ENCODE results near the gene RUVBL2.

Gene RUVBL2

GRCh38 chr19:48989701-48990291, 3.9 kb upstream of the RUVBL2 start:
- no peak for DNase-seq (ENCODE audit: low read depth in 2 of 2)

- DNase-seq (ENCODE audit: low read depth in 2 of 2) = no peak
These were observed 3.3 kb upstream of the RUVBL2 start for GRCh38 chr19:48990400-48990799.

DNA sequence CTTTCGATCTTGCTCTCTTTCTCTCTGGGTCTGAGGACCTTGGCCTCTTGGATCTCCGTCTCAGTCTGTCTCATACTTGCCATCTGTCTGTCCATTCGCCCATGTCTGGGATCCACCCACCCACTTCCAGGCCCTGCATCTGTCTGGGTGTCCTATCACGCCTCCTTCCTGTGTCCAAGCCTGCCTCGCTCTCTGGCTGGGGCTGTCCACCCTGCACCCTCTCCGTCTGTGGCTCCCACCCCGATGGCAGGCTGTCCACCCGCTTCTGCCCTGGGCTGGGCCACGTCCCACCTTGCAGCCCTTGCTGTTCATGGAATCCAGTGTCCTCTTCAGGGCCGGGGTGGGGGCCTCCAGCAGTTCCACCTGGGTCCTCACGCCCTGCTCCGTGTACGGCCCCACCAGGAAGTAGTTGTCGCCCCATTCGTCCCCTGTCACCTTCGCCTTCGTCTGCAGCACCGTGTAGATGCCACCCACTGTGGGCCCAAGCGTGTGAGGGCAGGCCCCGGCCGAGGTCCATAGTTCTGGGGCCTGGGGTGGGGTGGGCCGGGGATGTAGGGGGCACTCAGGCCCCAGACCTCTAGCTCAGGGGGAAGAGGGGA, 2.6 kb upstream of the RUVBL2 start:
- no peak for DNase-seq (ENCODE audit: low read depth in 2 of 2)

DNA sequence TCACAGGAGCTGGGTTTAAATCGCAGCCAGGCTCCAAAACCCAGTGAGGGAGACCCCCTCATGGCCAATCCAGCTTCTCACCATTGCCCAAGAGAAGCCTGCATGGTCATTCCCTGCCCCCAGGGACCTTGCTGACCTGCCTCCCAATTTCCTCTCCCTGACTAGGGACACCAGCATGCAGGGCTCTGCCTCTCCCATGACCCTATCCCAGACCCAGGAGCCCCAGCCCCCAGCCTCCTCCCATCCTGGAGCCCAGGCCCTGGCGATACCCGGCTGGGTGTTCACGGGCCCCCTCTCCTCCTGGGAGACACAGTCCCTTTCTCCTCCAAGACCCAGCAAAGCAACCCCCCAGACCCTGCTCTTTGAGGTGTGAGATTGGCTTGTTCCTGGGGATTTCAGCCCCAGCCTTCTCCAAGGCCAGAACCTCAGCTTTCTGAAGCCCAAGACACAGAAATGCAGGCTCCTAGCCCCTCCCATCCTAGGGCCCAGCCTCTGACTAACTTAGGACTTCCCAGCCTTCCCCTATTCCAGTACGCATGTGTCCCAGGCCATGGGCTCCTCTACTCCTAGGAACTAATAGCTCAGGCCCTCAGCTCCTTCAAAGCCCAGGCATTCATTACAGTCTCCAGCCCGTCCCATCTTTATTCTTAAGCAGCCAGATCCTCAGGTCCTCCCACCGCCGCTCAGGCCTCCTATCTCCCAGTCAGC, 1.7 kb upstream of the RUVBL2 start:
- no peak for DNase-seq (ENCODE audit: low read depth in 2 of 2)

DNA sequence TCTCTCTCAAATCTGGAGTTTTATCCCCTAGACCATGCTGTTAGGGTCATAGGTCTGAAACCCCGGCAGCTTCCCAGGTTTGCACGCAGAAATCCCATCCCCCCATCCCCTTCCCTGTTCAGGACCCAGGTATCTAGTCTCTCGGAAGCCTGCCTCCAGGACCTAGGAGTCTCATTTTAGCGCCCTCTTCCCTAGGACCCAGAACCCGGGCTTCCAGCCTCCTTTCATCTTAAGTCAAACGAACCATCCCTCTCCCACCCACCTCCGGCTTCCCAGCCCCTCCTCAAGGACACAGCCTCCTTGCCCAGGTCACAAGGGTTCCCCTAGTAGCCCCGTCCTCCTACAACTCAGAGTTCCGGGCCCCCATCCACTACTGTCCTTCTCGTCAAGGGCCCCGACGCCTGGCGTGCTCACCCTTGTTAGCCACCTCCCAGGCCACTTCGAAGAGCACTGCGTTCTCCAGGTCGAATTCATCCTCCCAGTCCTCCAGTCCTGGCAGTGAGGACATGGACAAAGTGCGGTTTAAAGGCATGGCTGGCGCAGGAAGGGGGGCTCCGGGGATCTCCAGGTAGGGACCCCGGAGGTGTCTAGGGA, 1.0 kb upstream of the RUVBL2 start:
- DNase-seq (ENCODE audit: low read depth in 2 of 2) = no peak

- no peak for DNase-seq (ENCODE audit: low read depth in 2 of 2)
These were observed 324 bp downstream of the RUVBL2 start for GRCh38 chr19:48994035-48994386.

GRCh38 chr19:48997972-48998371, 4.3 kb downstream of the RUVBL2 start:
- no peak for DNase-seq (ENCODE audit: low read depth in 2 of 2)

DNA sequence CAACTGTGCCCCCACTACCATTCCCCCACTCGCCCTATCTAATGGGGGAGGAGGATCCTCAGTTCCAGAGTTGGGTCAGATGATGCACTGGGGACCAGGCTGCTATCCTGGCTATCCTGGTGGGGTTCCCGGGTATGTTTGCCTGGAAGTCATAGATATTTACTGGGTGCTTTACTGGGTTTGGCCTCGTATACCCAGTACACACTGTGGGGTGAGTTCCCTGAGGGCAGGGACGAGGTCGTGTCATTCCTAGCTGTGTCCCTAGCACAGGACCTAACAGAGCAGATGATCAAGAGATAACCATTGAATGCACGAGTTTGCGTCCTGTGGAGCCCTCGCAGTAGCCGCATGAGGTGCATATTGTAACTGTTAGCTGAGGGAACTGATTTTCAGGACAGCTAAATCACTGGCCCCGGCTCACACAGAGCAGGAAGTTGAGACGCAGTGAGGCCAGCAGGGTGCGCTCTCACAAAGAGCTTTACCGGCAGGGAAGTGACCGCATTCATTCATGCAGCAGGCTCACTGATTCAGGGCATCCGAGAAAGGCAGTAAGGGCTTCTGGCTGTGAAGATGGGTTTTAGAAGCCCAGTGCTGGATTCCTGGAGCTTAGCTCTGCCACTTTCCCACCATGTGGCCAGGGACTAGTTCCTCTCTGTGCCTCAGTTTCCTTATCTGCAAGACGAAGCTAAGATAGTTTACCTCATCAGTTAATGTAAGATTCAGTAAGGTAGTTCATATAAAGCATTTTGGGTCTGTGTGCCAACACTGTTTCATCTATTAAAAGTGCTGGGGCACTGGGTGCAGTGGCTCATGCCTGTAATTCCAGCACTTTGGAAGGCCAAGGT, 6.0 kb downstream of the RUVBL2 start:
- DNase-seq (ENCODE audit: low read depth in 2 of 2) = no peak

- no peak for DNase-seq (ENCODE audit: low read depth in 2 of 2)
These were observed 10.4 kb downstream of the RUVBL2 start for GRCh38 chr19:49004133-49004532.

GRCh38 chr19:49004964-49005614, 11.4 kb downstream of the RUVBL2 start:
- no peak for DNase-seq (ENCODE audit: low read depth in 2 of 2)

DNA sequence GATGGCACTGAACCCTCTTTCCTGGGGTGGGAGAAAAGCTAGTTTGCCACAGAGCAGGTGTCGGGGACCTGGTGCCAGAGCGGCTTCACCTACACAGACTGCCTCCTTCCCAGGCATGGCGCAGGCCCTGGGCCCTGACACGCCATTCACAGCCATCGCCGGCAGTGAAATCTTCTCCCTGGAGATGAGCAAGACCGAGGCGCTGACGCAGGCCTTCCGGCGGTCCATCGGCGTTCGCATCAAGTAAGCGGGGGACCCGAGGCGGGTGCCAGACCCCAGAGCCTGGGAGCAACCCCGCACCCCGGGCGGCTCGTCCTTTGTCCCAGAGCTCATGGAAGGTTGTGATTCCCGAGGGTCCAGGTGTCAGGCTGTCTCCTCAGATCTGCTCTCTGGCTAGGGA, 13.2 kb downstream of the RUVBL2 start:
- no peak for DNase-seq (ENCODE audit: low read depth in 2 of 2)

DNA sequence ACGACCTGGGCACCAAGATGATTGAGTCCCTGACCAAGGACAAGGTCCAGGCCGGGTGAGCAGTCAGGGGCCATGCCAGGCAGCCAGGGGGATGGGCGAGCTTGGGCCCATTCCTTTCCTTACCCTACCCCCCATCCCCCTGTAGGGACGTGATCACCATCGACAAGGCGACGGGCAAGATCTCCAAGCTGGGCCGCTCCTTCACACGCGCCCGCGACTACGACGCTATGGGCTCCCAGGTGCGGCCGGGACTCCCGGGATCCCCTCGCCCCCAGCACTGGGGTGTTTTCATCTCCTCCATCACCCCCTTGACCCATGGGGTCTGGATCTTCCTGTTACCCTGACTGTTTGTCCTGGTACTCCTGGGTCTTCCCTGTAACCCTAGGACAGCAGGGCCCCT, 16.1 kb downstream of the RUVBL2 start:
- no peak for DNase-seq (ENCODE audit: low read depth in 2 of 2)

GRCh38 chr19:49010453-49010852, 16.8 kb downstream of the RUVBL2 start:
- no peak for DNase-seq (ENCODE audit: low read depth in 2 of 2)

- DNase-seq (ENCODE audit: low read depth in 2 of 2) = no peak
These were observed 17.5 kb downstream of the RUVBL2 start for GRCh38 chr19:49011194-49011593.

GRCh38 chr19:49014123-49014869, 20.6 kb downstream of the RUVBL2 start:
- no peak for DNase-seq (ENCODE audit: low read depth in 2 of 2)

GRCh38 chr19:49014870-49015255, 21.2 kb downstream of the RUVBL2 start:
- no peak for DNase-seq (ENCODE audit: low read depth in 2 of 2)

GRCh38 chr19:49016067-49016839, 22.6 kb downstream of the RUVBL2 start:
- no peak for DNase-seq (ENCODE audit: low read depth in 2 of 2)

GRCh38 chr19:49017041-49017665, 23.5 kb downstream of the RUVBL2 start, which contains the start of gene LHB:
LHB (minus strand) TSS chr19:49017091; CDS start chr19:49017081, 10 bp downstream.
- DNase-seq (ENCODE audit: low read depth in 2 of 2) = no peak

- peak; percentile 18 to 27 for DNase-seq (ENCODE audit: low read depth in 2 of 2)
These were observed 24.1 kb downstream of the RUVBL2 start for GRCh38 chr19:49017666-49018351.
